Measurements from ENCODE around the gene CFLAR.

Gene CFLAR

GRCh38 chr2:201128933-201129505 is 13.1 kb downstream of the CFLAR start:
- Histone ChIP-seq H3K9ac (ENCODE audit: low read length) (peak overlapping the region; percentile 37), H3K4me3 (ENCODE audit: low read depth, low read length, poor library complexity, severe bottlenecking) (peak overlapping the region; percentile 14), H3K4me1 (ENCODE audit: insufficient read depth, low read length, severe bottlenecking) (peaks cover 80% of the 10 kb centered on the region), H3K79me2 (ENCODE audit: insufficient read depth, low read length) (peaks cover 53% of the 10 kb centered on the region), H3K36me3 (ENCODE audit: insufficient read depth, low read length) (peaks cover 8% of the 10 kb centered on the region), H2AFZ (ENCODE audit: low read length) (no peak overlapping the region), H3K9me2 (ENCODE audit: low read depth, low read length) (no peaks in the 10 kb centered on the region), H3K27ac (ENCODE audit: low read depth, low read length, poor library complexity, severe bottlenecking) (peak overlapping the region; percentile 96), H3F3A (ENCODE audit: insufficient read depth, low read length) (no peaks in the 10 kb centered on the region), H4K20me1 (ENCODE audit: insufficient read depth, low read length) (no peaks in the 10 kb centered on the region), H3K9me3 (ENCODE audit: low read length) (no peaks in the 10 kb centered on the region), H3K27me3 (ENCODE audit: insufficient read depth, low read length) (no peaks in the 10 kb centered on the region), H3K4me2 (ENCODE audit: low read length) (peak overlapping the region; percentile 48)
- TF ChIP-seq, protein P1, sequence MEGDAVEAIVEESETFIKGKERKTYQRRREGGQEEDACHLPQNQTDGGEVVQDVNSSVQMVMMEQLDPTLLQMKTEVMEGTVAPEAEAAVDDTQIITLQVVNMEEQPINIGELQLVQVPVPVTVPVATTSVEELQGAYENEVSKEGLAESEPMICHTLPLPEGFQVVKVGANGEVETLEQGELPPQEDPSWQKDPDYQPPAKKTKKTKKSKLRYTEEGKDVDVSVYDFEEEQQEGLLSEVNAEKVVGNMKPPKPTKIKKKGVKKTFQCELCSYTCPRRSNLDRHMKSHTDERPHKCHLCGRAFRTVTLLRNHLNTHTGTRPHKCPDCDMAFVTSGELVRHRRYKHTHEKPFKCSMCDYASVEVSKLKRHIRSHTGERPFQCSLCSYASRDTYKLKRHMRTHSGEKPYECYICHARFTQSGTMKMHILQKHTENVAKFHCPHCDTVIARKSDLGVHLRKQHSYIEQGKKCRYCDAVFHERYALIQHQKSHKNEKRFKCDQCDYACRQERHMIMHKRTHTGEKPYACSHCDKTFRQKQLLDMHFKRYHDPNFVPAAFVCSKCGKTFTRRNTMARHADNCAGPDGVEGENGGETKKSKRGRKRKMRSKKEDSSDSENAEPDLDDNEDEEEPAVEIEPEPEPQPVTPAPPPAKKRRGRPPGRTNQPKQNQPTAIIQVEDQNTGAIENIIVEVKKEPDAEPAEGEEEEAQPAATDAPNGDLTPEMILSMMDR (IDR thresholded peaks at IDR 0.05; ENCODE audit: low read length), result no peak
- no peak for TF ChIP-seq EZH2 (IDR thresholded peaks at IDR 0.05; ENCODE audit: borderline replicate concordance, low read length)

DNA sequence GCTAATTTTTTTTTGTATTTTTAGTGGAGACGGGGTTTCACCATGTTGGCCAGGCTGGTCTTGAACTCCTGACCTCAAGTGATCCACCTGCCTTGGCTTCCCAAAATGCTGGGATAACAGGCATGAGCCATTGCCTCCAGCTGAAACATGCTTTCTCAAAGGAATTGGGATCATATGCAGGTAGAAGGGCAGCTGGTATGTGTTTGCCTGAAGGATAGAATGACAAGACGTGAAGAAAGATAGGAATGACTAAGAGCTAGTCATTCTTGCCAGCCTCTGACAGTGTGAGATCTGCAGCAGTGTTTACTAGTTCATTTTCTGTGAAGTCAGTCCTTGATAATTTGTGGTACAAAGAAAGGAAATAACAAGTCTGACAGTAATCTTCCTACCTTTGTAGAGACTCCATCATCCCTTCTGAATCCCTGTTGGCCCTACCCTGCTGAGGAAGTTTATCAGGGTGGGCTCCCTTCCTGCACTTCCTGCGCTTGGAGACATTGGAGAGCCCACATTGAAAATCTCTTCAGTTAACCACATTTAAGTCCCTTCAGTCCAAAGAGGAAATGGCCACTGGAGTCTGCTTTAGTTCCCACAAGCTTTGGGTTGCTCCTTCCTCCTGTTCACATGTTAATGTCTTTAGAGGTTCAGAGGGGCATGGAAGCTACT is 14.7 kb downstream of the CFLAR start:
- peaks cover 41% of the 10 kb centered on the region for H3K79me2 ChIP-seq (ENCODE audit: insufficient read depth, low read length)
- H3K4me2 ChIP-seq (ENCODE audit: low read length), result no peak overlapping the region; the same call in 1 of the 2 replicates
- no peaks in the 10 kb centered on the region for H4K20me1 ChIP-seq (ENCODE audit: insufficient read depth, low read length)
- H3F3A ChIP-seq (ENCODE audit: insufficient read depth, low read length), result no peaks in the 10 kb centered on the region; the same call in 1 of the 2 replicates
- H2AFZ ChIP-seq (ENCODE audit: low read length), result no peak overlapping the region
- H3K9ac ChIP-seq (ENCODE audit: low read length), result no peak overlapping the region; the same call in 1 of the 2 replicates
- H3K36me3 ChIP-seq (ENCODE audit: insufficient read depth, low read length), result peaks cover 15% of the 10 kb centered on the region
- H3K4me3 ChIP-seq (ENCODE audit: low read depth, low read length, poor library complexity, severe bottlenecking), result no peak overlapping the region
- peak overlapping the region; percentile 58 for H3K27ac ChIP-seq (ENCODE audit: low read depth, low read length, poor library complexity, severe bottlenecking)
- TF ChIP-seq, protein P1 (IDR thresholded peaks at IDR 0.05; ENCODE audit: low read length), result no peak
- TF ChIP-seq EZH2 (IDR thresholded peaks at IDR 0.05; ENCODE audit: borderline replicate concordance, low read length), result no peak
- H3K4me1 ChIP-seq (ENCODE audit: insufficient read depth, low read length, severe bottlenecking), result peaks cover 63% of the 10 kb centered on the region
- no peaks in the 10 kb centered on the region for H3K27me3 ChIP-seq (ENCODE audit: insufficient read depth, low read length)
- no peaks in the 10 kb centered on the region for H3K9me2 ChIP-seq (ENCODE audit: low read depth, low read length)
- H3K9me3 ChIP-seq (ENCODE audit: low read length), result no peaks in the 10 kb centered on the region

DNA sequence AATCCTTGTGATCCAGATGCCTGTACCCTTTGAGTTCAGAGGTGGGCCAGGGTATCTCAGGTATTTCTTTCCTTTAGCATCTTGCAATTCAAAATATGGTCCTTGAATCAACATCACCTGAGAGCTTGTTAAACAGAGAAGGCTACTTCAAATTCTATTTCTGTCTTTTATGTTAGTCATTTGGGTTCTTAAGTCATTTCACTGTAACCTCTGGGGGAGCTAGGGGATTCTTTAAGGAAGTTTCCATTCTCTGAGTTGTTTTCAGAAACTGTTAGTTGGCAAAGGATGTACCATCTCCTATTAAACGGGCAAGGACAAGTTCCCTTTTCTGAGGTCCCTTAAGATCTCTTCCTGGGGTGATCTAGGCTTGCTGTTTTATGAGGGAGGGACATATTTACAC is 16.6 kb downstream of the CFLAR start:
- Histone ChIP-seq H3K9ac (ENCODE audit: low read length) (no peak overlapping the region), H3K79me2 (ENCODE audit: insufficient read depth, low read length) (peaks cover 23% of the 10 kb centered on the region), H3K27ac (ENCODE audit: low read depth, low read length, poor library complexity, severe bottlenecking) (no peak overlapping the region), H3K9me3 (ENCODE audit: low read length) (no peaks in the 10 kb centered on the region), H4K20me1 (ENCODE audit: insufficient read depth, low read length) (no peaks in the 10 kb centered on the region), H3K9me2 (ENCODE audit: low read depth, low read length) (no peaks in the 10 kb centered on the region), H3K4me1 (ENCODE audit: insufficient read depth, low read length, severe bottlenecking) (peaks cover 45% of the 10 kb centered on the region), H3F3A (ENCODE audit: insufficient read depth, low read length) (no peaks in the 10 kb centered on the region; the same call in 1 of the 2 replicates), H3K36me3 (ENCODE audit: insufficient read depth, low read length) (peaks cover 34% of the 10 kb centered on the region), H3K4me2 (ENCODE audit: low read length) (no peak overlapping the region), H2AFZ (ENCODE audit: low read length) (no peak overlapping the region), H3K4me3 (ENCODE audit: low read depth, low read length, poor library complexity, severe bottlenecking) (no peak overlapping the region), H3K27me3 (ENCODE audit: insufficient read depth, low read length) (no peaks in the 10 kb centered on the region)
- TF ChIP-seq EZH2 (IDR thresholded peaks at IDR 0.05; ENCODE audit: borderline replicate concordance, low read length), result no peak
- TF ChIP-seq, protein P1 (IDR thresholded peaks at IDR 0.05; ENCODE audit: low read length), result no peak

Data from OCI-LY1 (cell line).